IMR-90 (cell line): ENCODE results near the gene NFIX.
A peak's percentile ranks its signal among the peaks of the same experiment; 100 is the strongest.

ENCODE experiments used
- CEBPB ChIP-seq: IDR thresholded peaks from 2 replicates; pipeline ENCODE4 v1.6.1; 2012; ENCODE audit warnings: low read depth, low read length, improper control_type of control experiment
- CTCF ChIP-seq: conservative IDR thresholded peaks from 2 replicates; pipeline ENCODE4 v1.5.1; 2012; ENCODE audit warnings: mild to moderate bottlenecking, low read depth, low read length, improper control_type of control experiment
- FOS ChIP-seq: fragments of 150-350 bp; IDR thresholded peaks from 2 replicates; pipeline ENCODE4 v1.6.1; 2016; ENCODE audit warnings: low read depth, low read length
- MXI1 ChIP-seq: IDR thresholded peaks from 2 replicates; pipeline ENCODE4 v1.6.1; 2012; ENCODE audit warnings: low read depth, mild to moderate bottlenecking, low read length, moderate library complexity, borderline replicate concordance
- POLR2A ChIP-seq: IDR thresholded peaks from 2 replicates; pipeline ENCODE4 v1.6.1; 2012; ENCODE audit warnings: mild to moderate bottlenecking, low read depth, low read length
- RAD21 ChIP-seq: IDR thresholded peaks from 2 replicates; pipeline ENCODE4 v1.6.1; 2012; ENCODE audit warnings: low read length, improper control_type of control experiment
- RCOR1 ChIP-seq: IDR thresholded peaks from 2 replicates; pipeline ENCODE4 v1.6.1; 2012; ENCODE audit warnings: mild to moderate bottlenecking, low read length, improper control_type of control experiment; ENCODE audit not compliant: insufficient replicate concordance
- RFX5 ChIP-seq: IDR thresholded peaks from 2 replicates; pipeline ENCODE4 v1.8.0; 2012; ENCODE audit warnings: low read depth, mild to moderate bottlenecking, low read length, moderate library complexity
- TF ChIP-seq, protein P1 (sequence below): fragments of 150-350 bp; IDR thresholded peaks from 2 replicates; pipeline ENCODE4 v1.6.1; 2016; ENCODE audit warnings: low read depth, mild to moderate bottlenecking, low read length, moderate library complexity, borderline replicate concordance
- TF ChIP-seq, protein P2 (sequence below): fragments of 150-350 bp; IDR thresholded peaks from 2 replicates; pipeline ENCODE4 v1.6.1; 2017; ENCODE audit warnings: mild to moderate bottlenecking, antibody characterized with exemption, low read length, low read depth

DNA sequence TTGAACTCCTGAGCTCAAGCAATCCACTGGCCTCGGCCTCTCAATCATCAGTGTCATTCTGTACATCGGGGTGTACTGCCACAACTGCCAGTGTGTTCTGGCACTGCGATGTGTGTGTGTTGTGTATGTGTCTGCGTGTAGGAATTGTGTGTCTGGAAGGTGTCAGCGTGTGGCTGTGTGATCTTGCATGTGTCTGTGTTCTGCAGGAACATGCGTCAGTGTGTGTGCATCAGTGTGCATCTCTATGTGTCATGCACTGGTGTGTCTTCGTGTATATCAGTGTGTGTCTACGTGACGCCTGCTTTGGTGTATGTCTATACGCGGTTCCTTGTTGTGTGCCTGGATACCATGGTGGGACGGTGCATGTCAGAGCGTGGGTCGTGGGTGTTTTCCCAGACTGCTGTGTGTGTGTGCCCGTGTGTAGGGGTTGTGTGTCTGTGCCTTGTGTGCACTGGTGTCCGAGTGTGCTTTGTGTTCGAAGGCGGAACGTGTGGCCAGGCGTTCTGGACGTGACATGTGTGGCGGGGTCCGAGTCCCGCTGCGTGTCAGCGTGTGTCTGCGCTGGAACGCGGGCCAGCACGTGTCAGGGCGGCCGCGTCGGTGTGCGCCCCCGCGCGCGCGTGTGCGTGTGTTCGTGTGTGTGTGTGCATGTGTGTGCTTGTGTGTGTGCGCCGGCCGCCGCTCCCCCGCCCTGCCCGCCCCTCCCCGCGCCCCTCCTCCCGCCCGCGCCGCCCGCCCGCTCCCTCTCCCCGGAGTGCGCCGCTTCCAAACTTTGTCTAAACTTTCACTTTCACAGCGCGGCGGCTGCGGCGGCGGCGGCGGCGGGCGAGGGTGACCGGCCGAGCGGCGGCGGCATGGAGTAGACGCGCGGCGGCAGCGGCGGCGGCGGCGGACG is at the start of gene NFIX:
- TF ChIP-seq FOS (no peak), POLR2A (no peak), CTCF (no peak), RAD21 (no peak), CEBPB (no peak), RCOR1 (no peak), RFX5 (no peak), MXI1 (peak; percentile 85; the same call in 1 of the 2 replicates)
- TF ChIP-seq, protein P1, sequence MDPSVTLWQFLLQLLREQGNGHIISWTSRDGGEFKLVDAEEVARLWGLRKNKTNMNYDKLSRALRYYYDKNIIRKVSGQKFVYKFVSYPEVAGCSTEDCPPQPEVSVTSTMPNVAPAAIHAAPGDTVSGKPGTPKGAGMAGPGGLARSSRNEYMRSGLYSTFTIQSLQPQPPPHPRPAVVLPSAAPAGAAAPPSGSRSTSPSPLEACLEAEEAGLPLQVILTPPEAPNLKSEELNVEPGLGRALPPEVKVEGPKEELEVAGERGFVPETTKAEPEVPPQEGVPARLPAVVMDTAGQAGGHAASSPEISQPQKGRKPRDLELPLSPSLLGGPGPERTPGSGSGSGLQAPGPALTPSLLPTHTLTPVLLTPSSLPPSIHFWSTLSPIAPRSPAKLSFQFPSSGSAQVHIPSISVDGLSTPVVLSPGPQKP = no peak
- TF ChIP-seq, protein P2, sequence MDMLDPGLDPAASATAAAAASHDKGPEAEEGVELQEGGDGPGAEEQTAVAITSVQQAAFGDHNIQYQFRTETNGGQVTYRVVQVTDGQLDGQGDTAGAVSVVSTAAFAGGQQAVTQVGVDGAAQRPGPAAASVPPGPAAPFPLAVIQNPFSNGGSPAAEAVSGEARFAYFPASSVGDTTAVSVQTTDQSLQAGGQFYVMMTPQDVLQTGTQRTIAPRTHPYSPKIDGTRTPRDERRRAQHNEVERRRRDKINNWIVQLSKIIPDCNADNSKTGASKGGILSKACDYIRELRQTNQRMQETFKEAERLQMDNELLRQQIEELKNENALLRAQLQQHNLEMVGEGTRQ = 0 out of 2 replicates have a peak, but pooled peaks have one; percentile 26
